K562 (cell line): ENCODE data around the gene ASGR1. TPM values are rescaled to one million over a fixed set of nuclear protein-coding genes. Genes with fewer than 3 reads are reported as not detected.
A peak's percentile ranks its signal among the peaks of the same experiment; 100 is the strongest.

ENCODE experiments used
- BDP1 ChIP-seq: IDR thresholded peaks from 3 replicates; pipeline ENCODE4 v1.6.1; 2011; ENCODE audit not compliant: insufficient read length, insufficient read depth
- CTCF ChIP-seq, 3 experiments: IDR thresholded peaks in 2 of 3; conservative IDR thresholded peaks in 1 of 3; 2 replicates each; pipeline ENCODE4 v1.5.1; 2011 to 2012; ENCODE audit warnings: low read length in 3 of 3, mild to moderate bottlenecking in 3 of 3, control low read depth in 2 of 3, improper control_type of control experiment in 1 of 3, inconsistent platforms in 1 of 3, low read depth in 1 of 3, mixed read lengths in 1 of 3, moderate library complexity in 1 of 3; ENCODE audit not compliant: insufficient read depth in 2 of 3
- CXXC5 ChIP-seq: fragments of 250-450 bp; sonication (Bioruptor Pico); IDR thresholded peaks from 2 replicates; pipeline ENCODE4 v1.8.0; 2022; ENCODE audit warnings: inconsistent platforms, mild to moderate bottlenecking, moderate library complexity
- DNMT1 ChIP-seq: fragments of 450-650 bp; IDR thresholded peaks from 2 replicates; pipeline ENCODE4 v1.6.1; 2016; ENCODE audit warnings: antibody characterized with exemption, mild to moderate bottlenecking
- E2F3 ChIP-seq: fragments of 250-450 bp; sonication (Bioruptor Pico); IDR thresholded peaks from 2 replicates; pipeline ENCODE4 v1.4.0; 2020; ENCODE audit warnings: mild to moderate bottlenecking
- FOXK2 ChIP-seq, 2 experiments: fragments of 450-650 bp; IDR thresholded peaks in 1 of 2; conservative IDR thresholded peaks in 1 of 2; 2 replicates each; pipeline ENCODE4 v1.6.1; 2016; ENCODE audit warnings: low read depth in 2 of 2, mild to moderate bottlenecking in 1 of 2
- GABPA ChIP-seq: fragments of 200-800 bp; sonication (Bioruptor generic); conservative IDR thresholded peaks from 2 replicates; pipeline ENCODE4 v1.6.1; 2016; ENCODE audit warnings: low read depth, missing genetic modification characterization, missing compliant biosample characterization
- HDAC6 ChIP-seq: IDR thresholded peaks from 2 replicates; pipeline ENCODE4 v1.6.1; 2012; ENCODE audit warnings: low read depth, mild to moderate bottlenecking, control low read depth, inconsistent platforms, low read length, moderate library complexity
- HMG20B ChIP-seq: fragments of 250-450 bp; sonication (Bioruptor Pico); IDR thresholded peaks from 2 replicates; pipeline ENCODE4 v1.5.0; 2021; ENCODE audit warnings: mild to moderate bottlenecking
- NFE2L1 ChIP-seq: fragments of 450-650 bp; IDR thresholded peaks from 2 replicates; pipeline ENCODE4 v1.6.1; 2016; ENCODE audit warnings: missing genetic modification characterization, low read depth, mild to moderate bottlenecking, missing compliant biosample characterization, moderate library complexity, borderline replicate concordance
- NUFIP1 ChIP-seq: fragments of 450-650 bp; IDR thresholded peaks from 2 replicates; pipeline ENCODE4 v1.6.1; 2018; ENCODE audit not compliant: partially characterized antibody
- OTX1 ChIP-seq: fragments of 450-650 bp; formaldehyde crosslinking; IDR thresholded peaks from 2 replicates; pipeline ENCODE4 v1.4.0; 2022; ENCODE audit warnings: mild to moderate bottlenecking
- PRMT5 ChIP-seq: sonication (generic); formaldehyde crosslinking; IDR thresholded peaks from 2 replicates; pipeline ENCODE4 v1.5.0; 2020; ENCODE audit warnings: missing genetic modification reagents
- SFPQ ChIP-seq: fragments of 200-400 bp; formaldehyde crosslinking; IDR thresholded peaks from 2 replicates; pipeline ENCODE4 v1.6.1; 2017; ENCODE audit warnings: mild to moderate bottlenecking, low read depth, low read length, moderate library complexity
- SRSF7 ChIP-seq: fragments of 200-400 bp; formaldehyde crosslinking; optimal IDR thresholded peaks from 2 replicates; pipeline ENCODE3; 2017; ENCODE audit warnings: mild to moderate bottlenecking, low read depth, low read length
- TOE1 ChIP-seq, 2 experiments: fragments of 450-650 bp in 1 of 2; sonication (generic) in 1 of 2; formaldehyde crosslinking in 1 of 2; IDR thresholded peaks; 2 replicates each; pipeline versions ENCODE4 v1.7.1 to v1.8.0; 2016 to 2022; ENCODE audit warnings: borderline replicate concordance in 2 of 2, mild to moderate bottlenecking in 2 of 2, antibody characterized with exemption in 1 of 2, inconsistent platforms in 1 of 2, low read depth in 1 of 2, missing genetic modification reagents in 1 of 2, moderate library complexity in 1 of 2
- VEZF1 ChIP-seq: fragments of 200-800 bp; sonication (Bioruptor generic); IDR thresholded peaks from 2 replicates; pipeline ENCODE4 v1.6.1; 2017; ENCODE audit warnings: missing genetic modification characterization, missing compliant biosample characterization
- ZBED1 ChIP-seq: IDR thresholded peaks from 2 replicates; pipeline ENCODE4 v1.6.1; 2014
- ZBTB7A ChIP-seq: IDR thresholded peaks from 2 replicates; pipeline ENCODE4 v1.6.1; 2011; ENCODE audit warnings: low read depth, mild to moderate bottlenecking, low read length, moderate library complexity, borderline replicate concordance; ENCODE audit not compliant: control insufficient read depth
- ZNF217 ChIP-seq: sonication (generic); formaldehyde crosslinking; IDR thresholded peaks from 2 replicates; pipeline ENCODE4 v1.8.0; 2022; ENCODE audit warnings: mild to moderate bottlenecking, missing genetic modification reagents
- ZNF3 ChIP-seq: fragments of 250-450 bp; sonication (Bioruptor Pico); IDR thresholded peaks from 2 replicates; pipeline ENCODE4 v1.5.0; 2021; ENCODE audit warnings: mild to moderate bottlenecking, moderate library complexity
- ZNF384 ChIP-seq: IDR thresholded peaks from 2 replicates; pipeline ENCODE4 v1.6.1; 2012; ENCODE audit warnings: low read depth, low read length, improper control_type of control experiment
- ZNF512 ChIP-seq: IDR thresholded peaks from 2 replicates; pipeline ENCODE4 v1.6.1; 2016; ENCODE audit warnings: missing genetic modification characterization, missing compliant biosample characterization
- polyA plus RNA-seq, 8 experiments: library from polyadenylated mRNA; depleted of rRNA in 4 of 8; stranded (reverse) in 5 of 8; unstranded in 3 of 8; fragments of >200 nt; fragmentation: Nextera tagmentation in 2 of 8; fragmentation: Illumina TruSeq in 1 of 8; extraction: Ambion mirVana in 2 of 8; extraction: Trizol in 1 of 8; gene quantifications; 2 replicates each; pipeline versions ENCODE4 v1.2.1 to v1.2.3, GENCODE V29; 2011 to 2014; ENCODE audit warnings: inconsistent platforms in 1 of 8, missing spikeins in 1 of 8
- total RNA-seq, 7 experiments: library from RNA; depleted of rRNA in 6 of 7; stranded (reverse); fragments of >200 nt in 6 of 7; fragmentation: Illumina TruSeq in 2 of 7; extraction: Trizol in 2 of 7; gene quantifications; 2 replicates each; pipeline versions ENCODE4 v1.2.1 to v1.2.3, GENCODE V29; 2011 to 2021; ENCODE audit warnings: low replicate concordance in 1 of 7

Gene ASGR1
- total and polyA plus RNA-seq, 9 of the 15 experiments (the other 6 are each of a cell fraction or from before 2014, with no cell fraction given): 0.11 to 1.0 (median 0.64) TPM; not detected in 2

GRCh38 chr17:7133424-7133823 is 45.7 kb downstream of the ASGR1 start (continued):
- TF ChIP-seq TOE1 (IDR thresholded peaks at IDR 0.05; ENCODE audit: borderline replicate concordance): no peak
- no peak for TF ChIP-seq TOE1 (CRISPR knock-in tag; IDR thresholded peaks at IDR 0.05; ENCODE audit: borderline replicate concordance, low read depth)
- peak; percentile 38 for TF ChIP-seq CXXC5 (CRISPR knock-in tag)
- no peak for TF ChIP-seq NUFIP1
- no peak for TF ChIP-seq ZNF3 (CRISPR knock-in tag)
- TF ChIP-seq GABPA: 0 out of 2 replicates have a peak, but pooled peaks have one; percentile 19
- no peak for TF ChIP-seq ZNF217 (CRISPR knock-in tag)
- TF ChIP-seq VEZF1 (CRISPR knock-in tag): no peak
- no peak for TF ChIP-seq HDAC6
- TF ChIP-seq ZBTB7A: no peak
- no peak for TF ChIP-seq DNMT1
- no peak for TF ChIP-seq ZNF512 (tag)
- TF ChIP-seq ZBED1: no peak
- TF ChIP-seq PRMT5 (CRISPR knock-in tag): no peak
- peak; percentile 45 to 49 (median 47) for TF ChIP-seq CTCF (IDR thresholded peaks at IDR 0.05 in 2 of 3, conservative IDR thresholded peaks at IDR 0.05 in 1 of 3; ENCODE audit: insufficient read depth in 2 of 3, low read depth in 1 of 3, low read length in 3 of 3)
- TF ChIP-seq OTX1 (CRISPR knock-in tag): no peak
- TF ChIP-seq E2F3 (CRISPR knock-in tag): no peak
- no peak for TF ChIP-seq BDP1
- TF ChIP-seq SRSF7: no peak
- TF ChIP-seq FOXK2 (conservative IDR thresholded peaks at IDR 0.05 in 1 of 2, IDR thresholded peaks at IDR 0.05 in 1 of 2; ENCODE audit: low read depth in 2 of 2): no peak
- TF ChIP-seq NFE2L1: no peak
- TF ChIP-seq SFPQ: no peak
- TF ChIP-seq HMG20B: no peak
- TF ChIP-seq ZNF384: 0 out of 2 replicates have a peak, but pooled peaks have one; percentile 18
